Measurements from ENCODE around the gene SSBP3.

The SSBP3 gene

DNA sequence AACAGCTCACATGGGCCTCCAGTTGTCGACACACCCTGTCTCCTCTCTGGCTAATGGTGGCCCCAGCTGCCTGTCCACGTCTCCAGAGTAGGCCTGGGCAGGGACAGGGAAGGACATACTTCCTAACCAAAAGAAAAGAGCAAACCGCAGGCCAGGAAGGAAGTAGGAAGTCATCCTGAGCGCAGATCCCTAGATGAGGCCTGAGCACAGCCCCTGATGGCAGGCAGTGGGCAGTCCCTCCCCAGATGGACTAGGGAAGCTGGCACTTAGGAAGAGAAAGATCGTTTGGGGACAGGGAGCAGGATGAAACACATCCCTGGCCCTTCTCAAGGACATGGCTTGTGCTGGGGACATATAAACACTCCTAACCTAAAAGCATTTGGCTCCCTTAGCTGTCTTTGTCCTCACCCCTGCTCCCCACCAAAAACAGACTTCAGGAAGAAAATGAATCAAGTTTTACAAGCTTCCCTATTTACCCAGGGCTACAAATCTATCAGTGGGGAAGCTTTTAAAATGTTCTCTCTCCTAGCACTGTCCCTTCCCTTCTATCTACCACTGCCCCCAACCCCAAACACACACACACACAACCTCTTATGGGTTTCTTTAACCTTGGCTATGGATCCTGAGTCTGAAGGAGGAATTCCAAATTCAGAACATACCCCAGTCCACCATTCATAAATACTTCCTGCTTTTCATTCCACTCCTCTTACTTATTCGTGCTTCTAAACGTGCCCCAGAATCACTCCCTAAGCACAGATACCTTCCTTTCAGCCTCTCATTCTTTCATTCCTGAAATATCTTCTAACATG, 21.1 kb downstream of the SSBP3 start:
- peak; percentile 54 for DNase-seq (ENCODE audit: low read depth)
- H3K4me3 ChIP-seq (ENCODE audit: low read depth, low read length), result no peak overlapping the region
- TF ChIP-seq, protein P1, sequence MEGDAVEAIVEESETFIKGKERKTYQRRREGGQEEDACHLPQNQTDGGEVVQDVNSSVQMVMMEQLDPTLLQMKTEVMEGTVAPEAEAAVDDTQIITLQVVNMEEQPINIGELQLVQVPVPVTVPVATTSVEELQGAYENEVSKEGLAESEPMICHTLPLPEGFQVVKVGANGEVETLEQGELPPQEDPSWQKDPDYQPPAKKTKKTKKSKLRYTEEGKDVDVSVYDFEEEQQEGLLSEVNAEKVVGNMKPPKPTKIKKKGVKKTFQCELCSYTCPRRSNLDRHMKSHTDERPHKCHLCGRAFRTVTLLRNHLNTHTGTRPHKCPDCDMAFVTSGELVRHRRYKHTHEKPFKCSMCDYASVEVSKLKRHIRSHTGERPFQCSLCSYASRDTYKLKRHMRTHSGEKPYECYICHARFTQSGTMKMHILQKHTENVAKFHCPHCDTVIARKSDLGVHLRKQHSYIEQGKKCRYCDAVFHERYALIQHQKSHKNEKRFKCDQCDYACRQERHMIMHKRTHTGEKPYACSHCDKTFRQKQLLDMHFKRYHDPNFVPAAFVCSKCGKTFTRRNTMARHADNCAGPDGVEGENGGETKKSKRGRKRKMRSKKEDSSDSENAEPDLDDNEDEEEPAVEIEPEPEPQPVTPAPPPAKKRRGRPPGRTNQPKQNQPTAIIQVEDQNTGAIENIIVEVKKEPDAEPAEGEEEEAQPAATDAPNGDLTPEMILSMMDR (conservative IDR thresholded peaks at IDR 0.05; ENCODE audit: low read depth, low read length), result no peak

DNA sequence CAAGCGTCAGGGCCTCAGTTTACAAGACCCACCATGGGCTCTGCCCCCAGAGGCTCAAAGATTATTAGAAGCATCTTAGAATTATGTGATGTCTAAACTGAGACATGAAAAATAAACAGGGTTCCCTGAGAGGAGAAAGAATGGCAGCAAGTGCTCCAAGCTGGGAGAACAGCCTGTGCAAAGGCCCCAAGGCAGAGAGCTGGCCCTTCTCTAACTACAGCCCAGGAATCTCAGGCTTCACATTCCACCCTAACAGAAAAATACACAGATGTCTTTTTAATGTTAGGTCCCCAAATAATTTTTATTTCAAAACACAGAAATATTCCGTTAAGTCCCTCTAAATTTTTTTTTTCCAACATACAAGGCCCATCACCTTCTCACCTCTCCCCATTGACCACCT, 21.7 kb downstream of the SSBP3 start:
- no peak for DNase-seq (ENCODE audit: low read depth)
- TF ChIP-seq, protein P1 (conservative IDR thresholded peaks at IDR 0.05; ENCODE audit: low read depth, low read length), result no peak
- H3K4me3 ChIP-seq (ENCODE audit: low read depth, low read length), result no peak overlapping the region

DNA sequence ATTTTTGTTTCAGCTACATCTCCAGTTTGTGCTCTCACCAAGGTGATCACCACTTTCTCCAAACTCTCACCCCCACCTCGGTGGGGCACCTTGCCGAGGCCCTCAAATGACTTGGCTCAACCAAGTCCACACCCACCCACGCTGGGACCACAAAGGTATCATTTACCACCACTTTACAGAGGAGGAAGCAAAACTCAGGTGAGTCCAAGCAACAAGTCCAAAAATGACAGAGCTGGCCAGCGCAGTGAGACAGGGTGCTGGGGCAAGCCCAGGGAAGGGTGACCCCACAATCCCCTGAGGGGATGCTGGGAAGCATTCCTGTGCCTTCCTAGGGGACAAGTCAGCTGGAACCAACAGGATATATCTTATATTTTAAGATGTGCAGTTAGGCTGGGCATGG, 24.7 kb downstream of the SSBP3 start:
- TF ChIP-seq, protein P1 (conservative IDR thresholded peaks at IDR 0.05; ENCODE audit: low read depth, low read length), result no peak
- no peak for DNase-seq (ENCODE audit: low read depth)
- no peak overlapping the region for H3K4me3 ChIP-seq (ENCODE audit: low read depth, low read length)

DNA sequence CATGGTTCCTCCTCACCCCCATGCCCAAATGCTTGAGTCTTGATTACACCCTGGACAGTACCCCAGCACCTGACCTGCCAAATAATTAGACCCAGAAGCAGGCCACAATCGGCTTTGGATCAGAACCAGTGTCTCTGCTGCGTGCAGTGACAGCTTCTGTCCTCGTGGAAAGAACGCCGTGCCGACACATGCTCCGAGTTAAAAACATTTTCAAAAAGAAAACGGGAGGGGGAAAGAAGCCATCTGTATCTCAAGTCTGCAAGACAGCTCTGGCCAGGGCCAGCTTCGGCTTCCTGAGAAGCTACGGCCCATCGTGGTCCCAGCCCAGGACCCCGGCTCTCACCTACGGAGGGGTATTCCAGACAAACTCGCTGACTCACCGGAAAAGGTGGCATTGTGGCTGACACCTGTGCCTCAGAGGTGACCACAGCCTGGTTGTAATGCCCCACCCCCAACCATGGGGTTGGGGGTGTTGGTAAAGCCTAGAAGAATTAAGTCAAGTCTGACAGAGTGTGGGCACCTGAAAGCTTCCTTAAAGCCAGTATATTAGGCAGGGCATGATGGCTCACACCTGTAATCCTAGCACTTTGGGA, 25.8 kb downstream of the SSBP3 start:
- no peak for DNase-seq (ENCODE audit: low read depth)
- H3K4me3 ChIP-seq (ENCODE audit: low read depth, low read length), result no peak overlapping the region
- TF ChIP-seq, protein P1 (conservative IDR thresholded peaks at IDR 0.05; ENCODE audit: low read depth, low read length), result no peak

DNA sequence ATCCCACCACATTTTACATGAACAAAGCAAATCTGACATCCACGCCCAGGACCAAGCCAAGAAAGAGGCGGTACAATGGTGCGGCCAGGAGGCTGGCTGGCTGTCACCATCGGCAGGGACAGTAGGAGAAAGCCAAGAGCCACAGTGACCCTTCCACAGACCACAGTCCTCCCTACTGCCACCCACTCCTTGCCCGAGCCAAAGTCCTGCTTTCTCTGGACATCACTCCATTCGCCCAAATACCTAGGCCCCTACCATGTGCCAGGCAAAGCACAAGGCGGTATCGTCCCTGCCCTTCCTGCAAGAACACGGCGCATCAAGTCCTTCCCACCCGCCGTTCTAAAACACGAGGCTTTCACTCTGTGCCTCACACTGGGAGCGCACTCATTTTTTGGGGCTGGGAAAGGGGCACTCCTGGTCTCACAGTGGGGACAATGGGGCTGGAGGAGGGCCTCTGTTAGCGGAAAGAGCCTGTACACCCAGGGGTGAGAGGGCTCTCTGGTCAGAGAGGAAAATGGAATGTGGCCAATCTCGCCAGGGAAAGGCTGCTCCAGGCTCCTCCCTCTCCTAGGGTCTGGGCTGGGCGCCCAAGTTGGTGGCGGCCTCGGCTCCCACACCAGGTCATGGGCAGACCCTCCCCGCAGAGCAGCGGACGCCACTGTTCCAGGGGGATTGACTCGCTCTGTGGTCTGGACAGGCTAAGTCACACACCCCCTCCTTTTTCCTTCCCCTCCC, 26.5 kb downstream of the SSBP3 start:
- TF ChIP-seq, protein P1 (conservative IDR thresholded peaks at IDR 0.05; ENCODE audit: low read depth, low read length), result no peak
- DNase-seq (ENCODE audit: low read depth), result no peak
- H3K4me3 ChIP-seq (ENCODE audit: low read depth, low read length), result no peak overlapping the region

DNA sequence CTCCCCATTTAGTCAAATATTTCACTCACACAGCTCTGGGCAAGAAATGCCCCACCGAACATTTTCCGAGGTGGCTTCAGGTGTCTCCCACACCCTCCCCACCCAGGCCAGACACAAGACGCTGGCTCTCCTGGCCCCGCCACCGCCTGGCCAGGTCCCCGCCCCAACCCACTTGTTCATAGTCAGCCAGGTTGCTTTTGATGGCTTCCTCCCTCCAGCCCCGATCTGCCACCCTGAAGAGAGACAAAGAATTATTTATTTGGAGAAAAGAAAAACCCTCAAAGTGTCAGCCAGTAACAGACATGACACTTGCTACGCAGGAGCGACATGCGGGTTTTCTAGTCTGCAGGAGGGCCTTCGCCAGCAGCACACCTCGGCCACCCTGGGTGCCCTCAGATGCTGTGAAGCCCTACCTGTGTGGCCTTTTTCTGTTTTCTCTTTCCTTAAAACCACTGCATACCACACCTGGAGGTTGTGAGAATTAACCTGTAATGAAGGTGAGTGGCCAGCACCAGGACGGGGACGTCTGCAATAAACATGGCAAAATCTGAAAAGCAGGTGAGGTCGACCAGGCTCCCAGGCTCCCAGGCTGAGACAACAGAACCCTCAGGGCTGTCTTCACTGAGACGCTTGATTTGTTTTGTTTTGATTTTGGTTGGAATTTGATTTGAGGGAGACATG, 27.2 kb downstream of the SSBP3 start:
- TF ChIP-seq, protein P1 (conservative IDR thresholded peaks at IDR 0.05; ENCODE audit: low read depth, low read length), result no peak
- DNase-seq (ENCODE audit: low read depth), result no peak
- no peak overlapping the region for H3K4me3 ChIP-seq (ENCODE audit: low read depth, low read length)
